ENCODE data around the gene AAGAB. TPM values are rescaled to one million over a fixed set of nuclear protein-coding genes. Genes with fewer than 3 reads are reported as not detected.

Gene AAGAB
- polyA plus RNA-seq, 6 donors from 2014 or later = 30.7 to 41.8 (median 35.1) TPM

GRCh38 chr15:67197364-67197695, 57.1 kb downstream of the AAGAB start:
- Mint-ChIP-seq H3K27me3 (no peaks in the 10 kb centered on the region), H3K36me3 (peaks cover 7 to 15% of the 10 kb centered on the region in 2 donors), H3K4me1 (peaks cover 16 to 24% (median 19%) of the 10 kb centered on the region in 3 donors), H3K9me3 (peaks cover 0 to 2% (median 0%) of the 10 kb centered on the region in 7 donors), H3K27ac (peak overlapping the region; percentile 29 to 93 (median 75)), H3K4me3 (peak overlapping the region in 2 of 8 donors; percentile 29)
- no peak for ATAC-seq (ENCODE audit: low read depth in 2 of 2)
- DNase-seq = no peak

GRCh38 chr15:67196672-67197363, 57.6 kb downstream of the AAGAB start:
- DNase-seq = no peak
- peak overlapping the region in 3 of 8 donors; percentile 29 to 35 (median 30) for H3K4me3 Mint-ChIP-seq

GRCh38 chr15:67196222-67196621, 58.2 kb downstream of the AAGAB start:
- DNase-seq (no peak), ATAC-seq (ENCODE audit: low read depth in 2 of 2) (no peak)
- H3K9me3 Mint-ChIP-seq = peaks cover 0 to 2% (median 0%) of the 10 kb centered on the region in 7 donors
- no peaks in the 10 kb centered on the region for H3K27me3 Mint-ChIP-seq
- H3K36me3 Mint-ChIP-seq = peaks cover 4 to 12% of the 10 kb centered on the region in 2 donors
- H3K4me1 Mint-ChIP-seq = peaks cover 16 to 22% (median 19%) of the 10 kb centered on the region in 3 donors
- peak overlapping the region in 5 of 6 donors; percentile 6 to 93 (median 83) for H3K27ac Mint-ChIP-seq
- peak overlapping the region in 1 of 8 donors; percentile 11 for H3K4me3 Mint-ChIP-seq

More at GRCh38 chr15:67196672-67197363, 57.6 kb downstream of the AAGAB start:
- Mint-ChIP-seq H3K36me3 (peaks cover 4 to 15% of the 10 kb centered on the region in 2 donors), H3K4me1 (peaks cover 16 to 24% (median 19%) of the 10 kb centered on the region in 3 donors), H3K9me3 (peaks cover 0 to 2% (median 0%) of the 10 kb centered on the region in 7 donors), H3K27ac (peak overlapping the region in 5 of 6 donors; percentile 72 to 93 (median 83)), H3K27me3 (no peaks in the 10 kb centered on the region)
- ATAC-seq (ENCODE audit: low read depth in 2 of 2) = no peak

- DNase-seq = no peak
- H3K4me3 Mint-ChIP-seq = peak overlapping the region in 1 of 8 donors; percentile 44
- H3K4me1 Mint-ChIP-seq = peaks cover 16 to 21% (median 19%) of the 10 kb centered on the region in 3 donors
- H3K27ac Mint-ChIP-seq = peak overlapping the region; percentile 72 to 91 (median 80)
- H3K9me3 Mint-ChIP-seq = peaks cover 0 to 2% (median 0%) of the 10 kb centered on the region in 7 donors
- no peak for ATAC-seq (ENCODE audit: low read depth in 2 of 2)
- no peaks in the 10 kb centered on the region for H3K27me3 Mint-ChIP-seq
- peaks cover 4 to 17% of the 10 kb centered on the region in 2 donors for H3K36me3 Mint-ChIP-seq
Measured at GRCh38 chr15:67195305-67195704, 59.2 kb downstream of the AAGAB start.

GRCh38 chr15:67194171-67195114, 60.0 kb downstream of the AAGAB start:
- Mint-ChIP-seq H3K27me3 (no peaks in the 10 kb centered on the region), H3K27ac (peak overlapping the region in 5 of 6 donors; percentile 72 to 91 (median 79)), H3K4me1 (peaks cover 16 to 21% (median 19%) of the 10 kb centered on the region in 3 donors), H3K9me3 (peaks cover 0 to 2% (median 0%) of the 10 kb centered on the region in 7 donors), H3K4me3 (no peak overlapping the region), H3K36me3 (peaks cover 12 to 17% of the 10 kb centered on the region in 2 donors)
- no peak for ATAC-seq (ENCODE audit: low read depth in 2 of 2)
- DNase-seq = no peak

GRCh38 chr15:67193223-67193990, 61.1 kb downstream of the AAGAB start:
- Mint-ChIP-seq H3K4me1 (peaks cover 13 to 19% (median 14%) of the 10 kb centered on the region in 3 donors), H3K4me3 (no peak overlapping the region), H3K36me3 (peaks cover 18 to 24% of the 10 kb centered on the region in 2 donors), H3K9me3 (peaks cover 0 to 2% (median 0%) of the 10 kb centered on the region in 7 donors), H3K27ac (peak overlapping the region in 4 of 6 donors; percentile 38 to 75 (median 54)), H3K27me3 (no peaks in the 10 kb centered on the region)
- ATAC-seq (ENCODE audit: low read depth in 2 of 2) = no peak
- DNase-seq = no peak

- H3K4me3 Mint-ChIP-seq = peak overlapping the region in 1 of 8 donors; percentile 53
- H3K36me3 Mint-ChIP-seq = peaks cover 18 to 30% of the 10 kb centered on the region in 2 donors
- H3K4me1 Mint-ChIP-seq = peaks cover 3 to 10% (median 8%) of the 10 kb centered on the region in 3 donors
- ATAC-seq (ENCODE audit: low read depth in 2 of 2) = no peak
- H3K27me3 Mint-ChIP-seq = no peaks in the 10 kb centered on the region
- no peak for DNase-seq
- H3K27ac Mint-ChIP-seq = peak overlapping the region; percentile 15 to 87 (median 56)
- peaks cover 0 to 2% (median 0%) of the 10 kb centered on the region in 7 donors for H3K9me3 Mint-ChIP-seq
Measured at GRCh38 chr15:67192185-67192820, 62.2 kb downstream of the AAGAB start.

GRCh38 chr15:67190813-67191212, 63.6 kb downstream of the AAGAB start:
- Mint-ChIP-seq H3K9me3 (no peaks in the 10 kb centered on the region), H3K27me3 (no peaks in the 10 kb centered on the region), H3K4me3 (no peak overlapping the region), H3K27ac (peak overlapping the region in 2 of 6 donors; percentile 53 to 83), H3K4me1 (peaks cover 3 to 8% (median 4%) of the 10 kb centered on the region in 3 donors), H3K36me3 (peaks cover 27 to 35% of the 10 kb centered on the region in 2 donors)
- ATAC-seq (ENCODE audit: low read depth in 2 of 2) (no peak), DNase-seq (no peak)

- H3K27ac Mint-ChIP-seq = peak overlapping the region in 1 of 6 donors; percentile 50
Measured at GRCh38 chr15:67190326-67190725, 64.1 kb downstream of the AAGAB start.

GRCh38 chr15:67189326-67190051, 65.0 kb downstream of the AAGAB start:
- Mint-ChIP-seq H3K27ac (peak overlapping the region in 3 of 6 donors; percentile 50 to 90 (median 72)), H3K4me3 (no peak overlapping the region), H3K4me1 (peaks cover 12 to 14% (median 13%) of the 10 kb centered on the region in 3 donors), H3K9me3 (no peaks in the 10 kb centered on the region), H3K36me3 (peaks cover 34 to 42% of the 10 kb centered on the region in 2 donors), H3K27me3 (no peaks in the 10 kb centered on the region)
- DNase-seq (no peak), ATAC-seq (ENCODE audit: low read depth in 2 of 2) (no peak)

More at GRCh38 chr15:67190326-67190725, 64.1 kb downstream of the AAGAB start:
- peaks cover 30 to 36% of the 10 kb centered on the region in 2 donors for H3K36me3 Mint-ChIP-seq
- H3K9me3 Mint-ChIP-seq = no peaks in the 10 kb centered on the region
- H3K4me1 Mint-ChIP-seq = peaks cover 8 to 11% (median 9%) of the 10 kb centered on the region in 3 donors
- ATAC-seq (ENCODE audit: low read depth in 2 of 2) = no peak
- H3K4me3 Mint-ChIP-seq = no peak overlapping the region
- H3K27me3 Mint-ChIP-seq = no peaks in the 10 kb centered on the region
- DNase-seq = no peak

- DNase-seq (no peak), ATAC-seq (ENCODE audit: low read depth in 2 of 2) (no peak)
- peak overlapping the region in 5 of 6 donors; percentile 69 to 88 (median 82) for H3K27ac Mint-ChIP-seq
- no peaks in the 10 kb centered on the region for H3K27me3 Mint-ChIP-seq
- H3K4me3 Mint-ChIP-seq = peak overlapping the region in 1 of 8 donors; percentile 54
- peaks cover 12 to 14% (median 13%) of the 10 kb centered on the region in 3 donors for H3K4me1 Mint-ChIP-seq
- peaks cover 38% of the 10 kb centered on the region in 2 donors for H3K36me3 Mint-ChIP-seq
- no peaks in the 10 kb centered on the region for H3K9me3 Mint-ChIP-seq
Measured at GRCh38 chr15:67188551-67189218, 65.8 kb downstream of the AAGAB start.

Measured in naive B cell (primary cell).